GM12878 (cell line): Measurements from ENCODE around the gene PPP1R1C. TPM values are rescaled to one million over a fixed set of nuclear protein-coding genes. Genes with fewer than 3 reads are reported as not detected.

Experiments used
- ATAC-seq: fragments of 200-7000 bp; cut with Tn5 transposase; 3 replicates; pipeline ENCODE4 v1.9.1; 2020; ENCODE audit warnings: mild to moderate bottlenecking, moderate library complexity
- BruUV-seq: library from RNA; stranded (reverse); fragments of 400-500 nt; replicated peaks from 2 replicates; lab custom pipeline; 2021; lab: Mats Ljungman, UMichigan
- CTCF ChIA-PET: fragments of 300-600 bp; sonication (Branson Sonifier 250); formaldehyde crosslinking; extraction: SDS; loops from one replicate; lab custom pipeline; 2021; ENCODE audit warnings: inconsistent platforms; lab: Yijun Ruan, JAX
- POLR2A ChIA-PET: fragments of 350-600 bp; formaldehyde crosslinking; extraction: SDS; loops from one replicate; lab custom pipeline; 2021; ENCODE audit warnings: inconsistent platforms; lab: Charles Lee
- RAD21 ChIA-PET: fragments of 300-600 bp; sonication (Branson Sonifier 250); formaldehyde crosslinking; loops from one replicate; lab custom pipeline; 2023; ENCODE audit warnings: antibody characterized with exemption; ENCODE audit not compliant: unreplicated experiment; lab: Charles Lee
- SMC1A ChIA-PET: fragments of 300-600 bp; sonication (Branson Sonifier 250); formaldehyde crosslinking; loops from one replicate; lab custom pipeline; 2023; ENCODE audit not compliant: unreplicated experiment, uncharacterized antibody; lab: Charles Lee
- DNase-seq: peaks from one replicate; pipeline ENCODE4 v3.0.0-alpha.2; 2011; ENCODE audit warnings: low read depth, low spot score
- FAIRE-seq: peaks from 3 replicates; lab custom pipeline; 2011; peaks lifted over from hg19 to GRCh38; lab: Jason Lieb, UNC
- H2AFZ ChIP-seq: 2 replicates; pipeline ENCODE4 v1.6.0; 2011; ENCODE audit warnings: low read depth, low read length, control low read depth; ENCODE audit not compliant: control insufficient read depth
- H3K27ac ChIP-seq: 2 replicates; pipeline ENCODE4 v1.5.1; 2011; ENCODE audit warnings: control low read depth; ENCODE audit not compliant: control insufficient read depth, insufficient read depth
- H3K27me3 ChIP-seq, 2 experiments: replicated peaks in 1 of 2; 2 replicates each; pipeline versions ENCODE4 v1.6.0 to v1.6.1; 2011; ENCODE audit warnings: low read length in 1 of 2; ENCODE audit not compliant: control insufficient read depth in 2 of 2, insufficient read depth in 2 of 2
- H3K36me3 ChIP-seq, 2 experiments: 2 replicates each; pipeline ENCODE4 v1.5.1; 2011; ENCODE audit warnings: low read length in 1 of 2; ENCODE audit not compliant: control insufficient read depth in 2 of 2, insufficient read depth in 2 of 2
- H3K4me1 ChIP-seq: 2 replicates; pipeline ENCODE4 v1.6.1; 2011; ENCODE audit warnings: mild to moderate bottlenecking, low read length, moderate library complexity, mixed read lengths; ENCODE audit not compliant: control insufficient read depth, insufficient read depth
- H3K4me2 ChIP-seq: 2 replicates; pipeline ENCODE4 v1.6.0; 2011; ENCODE audit warnings: control low read depth; ENCODE audit not compliant: control insufficient read depth, insufficient read depth
- H3K4me3 ChIP-seq: fragments of 200-600 bp; sonication (generic); 2 replicates; pipeline ENCODE4 v1.5.1; 2016
- H3K79me2 ChIP-seq: 2 replicates; pipeline ENCODE4 v1.6.0; 2011; ENCODE audit warnings: low read length; ENCODE audit not compliant: control insufficient read depth, insufficient read depth
- H3K9ac ChIP-seq: 2 replicates; pipeline ENCODE4 v1.8.0; 2011; ENCODE audit warnings: low read length, control low read depth, mixed read lengths; ENCODE audit not compliant: control insufficient read depth, insufficient read depth
- H3K9me3 ChIP-seq: replicated peaks from 3 replicates; pipeline ENCODE4 v1.5.1; 2011; ENCODE audit warnings: mild to moderate bottlenecking, low read length; ENCODE audit not compliant: control insufficient read depth, insufficient read depth
- H4K20me1 ChIP-seq: 2 replicates; pipeline ENCODE4 v1.6.0; 2011; ENCODE audit not compliant: control insufficient read depth, insufficient read depth
- HCFC1 ChIP-seq: fragments of 150-350 bp; IDR thresholded peaks from 2 replicates; pipeline ENCODE4 v1.6.1; 2014; ENCODE audit warnings: low read length
- HDGF ChIP-seq: fragments of 450-650 bp; IDR thresholded peaks from 2 replicates; pipeline ENCODE4 v1.6.1; 2016; ENCODE audit warnings: antibody characterized with exemption
- IKZF2 ChIP-seq, 2 experiments: fragments of 450-650 bp; IDR thresholded peaks; 2 replicates each; pipeline ENCODE4 v1.6.1; 2017; ENCODE audit warnings: mild to moderate bottlenecking in 2 of 2, moderate library complexity in 2 of 2
- JUNB ChIP-seq: IDR thresholded peaks from 2 replicates; pipeline ENCODE4 v1.6.1; 2016; ENCODE audit warnings: antibody characterized with exemption, mild to moderate bottlenecking
- NR2F1 ChIP-seq: fragments of 450-650 bp; conservative IDR thresholded peaks from 2 replicates; pipeline ENCODE4 v1.6.1; 2017; ENCODE audit warnings: mild to moderate bottlenecking
- POLR2A ChIP-seq: IDR thresholded peaks from 2 replicates; pipeline ENCODE4 v1.6.1; 2011; ENCODE audit warnings: low read depth, mild to moderate bottlenecking, low read length
- POLR2AphosphoS5 ChIP-seq: IDR thresholded peaks from 2 replicates; pipeline ENCODE4 v1.6.1; 2011; ENCODE audit warnings: mild to moderate bottlenecking, low read length, inconsistent platforms
- ZSCAN29 ChIP-seq: fragments of 450-650 bp; IDR thresholded peaks from 2 replicates; pipeline ENCODE4 v1.6.1; 2017; ENCODE audit warnings: mild to moderate bottlenecking, moderate library complexity
- WGBS: methylation state at CpG from one replicate; pipeline ENCODE4 v1.1.6; 2016; ENCODE audit warnings: low lambda C conversion rate; ENCODE audit not compliant: insufficient replicate concordance, insufficient coverage; ENCODE audit errors: missing lambda C conversion rate; 5-methylcytosine and 5-hydroxymethylcytosine counted together
- in situ Hi-C: fragments of 300-500 bp; cut with MboI; formaldehyde crosslinking; loops from 9 replicates; pipeline ENCODE4 v1.14.3; 2018; ENCODE audit warnings: mixed read lengths
- intact Hi-C: fragments of 100-400 bp; cut with micrococcal nuclease; formaldehyde crosslinking; loops from one replicate; pipeline ENCODE4 v1.14.2; 2022; ENCODE audit not compliant: unreplicated experiment
- polyA plus RNA-seq, 11 experiments: library from polyadenylated mRNA; depleted of rRNA in 4 of 11; unstranded in 6 of 11; stranded (reverse) in 5 of 11; fragments of >200 nt; fragmentation: Nextera tagmentation in 4 of 11; fragmentation: Illumina TruSeq in 1 of 11; extraction: Ambion mirVana in 4 of 11; extraction: Trizol in 1 of 11; gene quantifications; 1 replicate in 1 of 11; 2 replicates in 10 of 11; pipeline versions ENCODE4 v1.2.1 to v1.2.3, GENCODE V29; 2011 to 2016; ENCODE audit warnings: inconsistent platforms in 2 of 11, missing spikeins in 2 of 11, low read depth in 1 of 11
- total RNA-seq, 4 experiments: library from RNA; depleted of rRNA in 3 of 4; stranded (reverse); fragments of >200 nt in 3 of 4; fragmentation: Illumina TruSeq in 1 of 4; extraction: Trizol in 1 of 4; gene quantifications; 2 replicates each; pipeline versions ENCODE4 v1.2.1 to v1.2.3, GENCODE V29; 2013 to 2021
- TF ChIP-seq, protein P1 (sequence below): fragments of 450-650 bp; IDR thresholded peaks from 2 replicates; pipeline ENCODE4 v1.6.1; 2017; ENCODE audit warnings: low read depth, mild to moderate bottlenecking, moderate library complexity

The PPP1R1C gene
- total and polyA plus RNA-seq, 10 of the 15 experiments (the other 5 are each of a cell fraction or from before 2014, with no cell fraction given): 0.11 TPM; not detected in 9

DNA sequence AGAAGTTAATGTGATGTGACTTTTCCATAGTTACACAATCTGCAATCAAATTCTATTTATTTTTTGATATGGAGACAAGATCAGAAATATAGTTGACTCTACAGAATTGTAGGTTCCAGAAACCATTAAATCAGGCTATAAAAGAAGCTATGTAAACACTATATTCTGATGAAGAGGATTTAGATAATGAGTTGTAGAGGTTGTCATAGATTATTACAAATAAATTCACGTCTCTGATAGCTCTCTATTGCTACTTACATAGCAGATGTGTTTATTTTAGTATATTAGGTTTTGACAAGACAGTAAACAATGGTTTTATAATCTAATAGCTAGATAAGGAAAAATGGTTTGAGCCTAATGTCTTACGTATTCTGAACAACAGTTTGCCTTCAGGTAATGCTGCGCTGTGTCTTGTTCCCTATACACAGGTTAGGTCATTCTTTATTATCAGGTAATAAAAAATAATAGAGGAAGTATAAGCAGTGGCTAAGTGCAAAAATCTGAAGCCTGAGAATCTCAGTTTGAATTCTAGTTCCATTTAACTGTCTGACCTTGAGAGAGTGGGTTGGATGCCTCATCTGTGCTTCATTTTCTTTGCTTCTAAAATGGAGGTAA, 93.4 kb downstream of the PPP1R1C start:
- SMC1A ChIA-PET: interaction anchor here (1.2 to 3.2 kb wide), 4 partner anchors 8 to 337 kb away, joined by 3 to 23 read pairs (median 10); no protein-coding TSS in a partner anchor
- Histone ChIP-seq H3K27ac (no peak overlapping the region), H3K9ac (no peak overlapping the region), H4K20me1 (no peaks in the 10 kb centered on the region), H3K4me2 (no peak overlapping the region), H3K9me3 (no peaks in the 10 kb centered on the region), H3K27me3 (no peaks in the 10 kb centered on the region; a peak in 1 of 4 replicates), H3K36me3 (no peaks in the 10 kb centered on the region), H3K4me1 (no peaks in the 10 kb centered on the region), H2AFZ (no peak overlapping the region), H3K79me2 (no peaks in the 10 kb centered on the region), H3K4me3 (no peak overlapping the region)
- CTCF ChIA-PET: interaction anchor here (0.6 to 3.0 kb wide), 10 partner anchors 16 to 1072 kb away, joined by 3 to 35 read pairs (median 6); no protein-coding TSS in a partner anchor
- intact Hi-C loops: loop anchor here (5.0 to 10.0 kb wide), 2 partner anchors 974 to 1002 kb away; no protein-coding TSS in a partner anchor
- in situ Hi-C loops: loop anchor here (5.0 kb wide), 1 partner anchor 332 kb away; no protein-coding TSS in a partner anchor
- POLR2A ChIA-PET: no interaction called here
- no peak for ATAC-seq
- no peak for DNase-seq
- no peak for TF ChIP-seq HDGF
- TF ChIP-seq IKZF2 (IDR thresholded peaks at IDR 0.05): no peak
- TF ChIP-seq ZSCAN29: no peak
- no peak for TF ChIP-seq HCFC1
- no peak for TF ChIP-seq POLR2AphosphoS5
- no peak for TF ChIP-seq POLR2A
- TF ChIP-seq JUNB: no peak
- TF ChIP-seq, protein P1, sequence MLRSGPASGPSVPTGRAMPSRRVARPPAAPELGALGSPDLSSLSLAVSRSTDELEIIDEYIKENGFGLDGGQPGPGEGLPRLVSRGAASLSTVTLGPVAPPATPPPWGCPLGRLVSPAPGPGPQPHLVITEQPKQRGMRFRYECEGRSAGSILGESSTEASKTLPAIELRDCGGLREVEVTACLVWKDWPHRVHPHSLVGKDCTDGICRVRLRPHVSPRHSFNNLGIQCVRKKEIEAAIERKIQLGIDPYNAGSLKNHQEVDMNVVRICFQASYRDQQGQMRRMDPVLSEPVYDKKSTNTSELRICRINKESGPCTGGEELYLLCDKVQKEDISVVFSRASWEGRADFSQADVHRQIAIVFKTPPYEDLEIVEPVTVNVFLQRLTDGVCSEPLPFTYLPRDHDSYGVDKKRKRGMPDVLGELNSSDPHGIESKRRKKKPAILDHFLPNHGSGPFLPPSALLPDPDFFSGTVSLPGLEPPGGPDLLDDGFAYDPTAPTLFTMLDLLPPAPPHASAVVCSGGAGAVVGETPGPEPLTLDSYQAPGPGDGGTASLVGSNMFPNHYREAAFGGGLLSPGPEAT: no peak
- TF ChIP-seq NR2F1: no peak
- BruUV-seq: no TSS peak
- RAD21 ChIA-PET: interaction anchor here (1.1 kb wide), 1 partner anchor 336 kb away, joined by 4 read pairs; no protein-coding TSS in a partner anchor
- 41% methylated on average over 3 of the region's 3 CpGs for WGBS
- FAIRE-seq: no peak
